ENCODE results near the gene ZIC1.

The ZIC1 gene

GRCh38 chr3:147412917-147413685 lies 3.9 kb downstream of the ZIC1 start:
- H3K4me3 ChIP-seq (ENCODE audit: low read depth, low read length) = peak overlapping the region; percentile 22
- TF ChIP-seq CTCF (IDR thresholded peaks at IDR 0.05; ENCODE audit: low read depth, low read length) = no peak

- TF ChIP-seq CTCF (IDR thresholded peaks at IDR 0.05; ENCODE audit: low read depth, low read length) = no peak
- H3K4me3 ChIP-seq (ENCODE audit: low read depth, low read length) = peak overlapping the region; percentile 22
Observed at GRCh38 chr3:147413686-147414389, 4.7 kb downstream of the ZIC1 start.

- TF ChIP-seq CTCF (IDR thresholded peaks at IDR 0.05; ENCODE audit: low read depth, low read length) = no peak
- H3K4me3 ChIP-seq (ENCODE audit: low read depth, low read length) = no peak overlapping the region
Observed at GRCh38 chr3:147414390-147415138, 5.4 kb downstream of the ZIC1 start.

GRCh38 chr3:147415286-147415685 lies 6.1 kb downstream of the ZIC1 start:
- H3K4me3 ChIP-seq (ENCODE audit: low read depth, low read length) = no peak overlapping the region
- TF ChIP-seq CTCF (IDR thresholded peaks at IDR 0.05; ENCODE audit: low read depth, low read length) = no peak

- no peak for TF ChIP-seq CTCF (IDR thresholded peaks at IDR 0.05; ENCODE audit: low read depth, low read length)
- no peak overlapping the region for H3K4me3 ChIP-seq (ENCODE audit: low read depth, low read length)
Observed at GRCh38 chr3:147415874-147416273, 6.7 kb downstream of the ZIC1 start.

- H3K4me3 ChIP-seq (ENCODE audit: low read depth, low read length) = no peak overlapping the region
- no peak for TF ChIP-seq CTCF (IDR thresholded peaks at IDR 0.05; ENCODE audit: low read depth, low read length)
Observed at GRCh38 chr3:147416931-147417330, 7.8 kb downstream of the ZIC1 start.
